H9 (cell line): ENCODE data around the gene P2RY12. TPM values are rescaled to one million over a fixed set of nuclear protein-coding genes. Genes with fewer than 3 reads are reported as not detected.

ENCODE experiments used
- DNase-seq: peaks from one replicate; pipeline ENCODE4 v3.0.0-alpha.2; 2017
- H2AFZ ChIP-seq: one replicate; pipeline ENCODE4 v1.6.1; 2013; ENCODE audit warnings: mild to moderate bottlenecking, low read length, control low read depth, moderate library complexity
- H2AK5ac ChIP-seq: 2 replicates; pipeline ENCODE4 v1.6.1; 2013; ENCODE audit warnings: low read length, control low read depth, mixed read lengths; ENCODE audit not compliant: insufficient read length
- H2BK120ac ChIP-seq: one replicate; pipeline ENCODE4 v1.6.1; 2013; ENCODE audit warnings: low read depth, mild to moderate bottlenecking, low read length, control low read depth, inconsistent platforms; ENCODE audit not compliant: poor library complexity, severe bottlenecking
- H2BK12ac ChIP-seq: 2 replicates; pipeline ENCODE4 v1.6.1; 2013; ENCODE audit warnings: low read length, control low read depth, mixed read lengths, low read depth; ENCODE audit not compliant: insufficient read length
- H2BK15ac ChIP-seq: 2 replicates; pipeline ENCODE4 v1.6.1; 2013; ENCODE audit warnings: low read depth, low read length, control low read depth
- H2BK20ac ChIP-seq: one replicate; pipeline ENCODE4 v1.6.1; 2013; ENCODE audit warnings: low read depth, mild to moderate bottlenecking, low read length, control low read depth, inconsistent platforms; ENCODE audit not compliant: poor library complexity, severe bottlenecking
- H2BK5ac ChIP-seq: 2 replicates; pipeline ENCODE4 v1.6.1; 2013; ENCODE audit warnings: low read length, control low read depth, mixed read lengths; ENCODE audit not compliant: insufficient read length
- H3K14ac ChIP-seq: 2 replicates; pipeline ENCODE4 v1.6.1; 2013; ENCODE audit warnings: low read length, control low read depth; ENCODE audit not compliant: insufficient read depth
- H3K18ac ChIP-seq: 2 replicates; pipeline ENCODE4 v1.6.1; 2013; ENCODE audit warnings: low read depth, mild to moderate bottlenecking, mixed read lengths, low read length, control low read depth; ENCODE audit not compliant: insufficient read length
- H3K23ac ChIP-seq: 2 replicates; pipeline ENCODE4 v1.6.1; 2013; ENCODE audit warnings: low read length, control low read depth, mixed read lengths, low read depth; ENCODE audit not compliant: insufficient read length
- H3K23me2 ChIP-seq: 2 replicates; pipeline ENCODE4 v1.6.1; 2013; ENCODE audit warnings: low read depth, mild to moderate bottlenecking, mixed read lengths, low read length, control low read depth; ENCODE audit not compliant: insufficient read length, poor library complexity, severe bottlenecking
- H3K27ac ChIP-seq: 2 replicates; pipeline ENCODE4 v1.5.1; 2013; ENCODE audit warnings: low read length, control low read depth, mixed read lengths, low read depth; ENCODE audit not compliant: insufficient read length
- H3K27me3 ChIP-seq: 2 replicates; pipeline ENCODE4 v1.6.1; 2013; ENCODE audit warnings: low read length, control low read depth, inconsistent platforms; ENCODE audit not compliant: insufficient read depth
- H3K4ac ChIP-seq: 2 replicates; pipeline ENCODE4 v1.6.1; 2013; ENCODE audit warnings: low read depth, mild to moderate bottlenecking, control low read depth, inconsistent platforms, low read length, moderate library complexity
- H3K4me1 ChIP-seq: 2 replicates; pipeline ENCODE4 v1.6.1; 2013; ENCODE audit warnings: low read length, control low read depth, inconsistent platforms; ENCODE audit not compliant: insufficient read depth
- H3K4me2 ChIP-seq: 2 replicates; pipeline ENCODE4 v1.6.1; 2013; ENCODE audit warnings: low read length, control low read depth, mixed read lengths; ENCODE audit not compliant: insufficient read length, insufficient read depth
- H3K56ac ChIP-seq: 2 replicates; pipeline ENCODE4 v1.6.1; 2013; ENCODE audit warnings: low read depth, mild to moderate bottlenecking, mixed read lengths, low read length, control low read depth; ENCODE audit not compliant: insufficient read length
- H3K79me1 ChIP-seq: 2 replicates; pipeline ENCODE4 v1.6.1; 2013; ENCODE audit warnings: low read depth, mild to moderate bottlenecking, moderate library complexity, low read length, control low read depth, inconsistent platforms; ENCODE audit not compliant: insufficient read depth, poor library complexity, severe bottlenecking
- H3K79me2 ChIP-seq: 2 replicates; pipeline ENCODE4 v1.6.1; 2013; ENCODE audit warnings: low read length, control low read depth, inconsistent platforms; ENCODE audit not compliant: insufficient read depth
- H3K9ac ChIP-seq: 2 replicates; pipeline ENCODE4 v1.6.1; 2013; ENCODE audit warnings: low read length, control low read depth, mixed read lengths; ENCODE audit not compliant: insufficient read length; ENCODE audit errors: extremely low read depth
- H3K9me3 ChIP-seq: one replicate; pipeline ENCODE4 v1.6.1; 2013; ENCODE audit warnings: low read depth, low read length, inconsistent platforms; ENCODE audit not compliant: control insufficient read depth
- H3T11ph ChIP-seq: one replicate; pipeline ENCODE4 v1.6.1; 2013; ENCODE audit warnings: mild to moderate bottlenecking, low read length, control low read depth, inconsistent platforms
- H4K20me1 ChIP-seq: one replicate; pipeline ENCODE4 v1.6.1; 2013; ENCODE audit not compliant: control insufficient read depth, insufficient read length, insufficient read depth
- H4K5ac ChIP-seq: 2 replicates; pipeline ENCODE4 v1.6.1; 2013; ENCODE audit warnings: low read depth, mild to moderate bottlenecking, mixed read lengths, low read length, control low read depth; ENCODE audit not compliant: insufficient read length
- H4K8ac ChIP-seq: replicated peaks from 2 replicates; pipeline ENCODE4 v1.6.1; 2013; ENCODE audit warnings: low read length, control low read depth, mixed read lengths, low read depth; ENCODE audit not compliant: insufficient read length
- H4K91ac ChIP-seq: 2 replicates; pipeline ENCODE4 v1.6.1; 2013; ENCODE audit warnings: low read depth, mild to moderate bottlenecking, moderate library complexity, mixed read lengths, low read length, control low read depth; ENCODE audit not compliant: insufficient read length
- H3K27ac Mint-ChIP-seq, 3 experiments: 2 replicates in 2 of 3; 3 replicates in 1 of 3; pipeline ENCODE4 v1.8.0; 2020 to 2021; ENCODE audit warnings: mixed read lengths in 3 of 3, mild to moderate bottlenecking in 1 of 3, moderate library complexity in 1 of 3
- H3K27me3 Mint-ChIP-seq: 2 replicates; pipeline ENCODE4 v1.8.0; 2021; ENCODE audit warnings: low read depth, mild to moderate bottlenecking, moderate library complexity, mixed read lengths
- H3K36me3 Mint-ChIP-seq, 3 experiments: 2 replicates in 2 of 3; 3 replicates in 1 of 3; pipeline ENCODE4 v1.8.0; 2020 to 2021; ENCODE audit warnings: low read depth in 3 of 3, mixed read lengths in 3 of 3; ENCODE audit not compliant: insufficient read depth in 1 of 3
- H3K4me1 Mint-ChIP-seq, 2 experiments: 2 replicates each; pipeline ENCODE4 v1.8.0; 2020; ENCODE audit warnings: mixed read lengths in 2 of 2
- H3K4me3 Mint-ChIP-seq, 2 experiments: 2 replicates in 1 of 2; 3 replicates in 1 of 2; pipeline ENCODE4 v1.8.0; 2020 to 2021; ENCODE audit warnings: mild to moderate bottlenecking in 2 of 2, mixed read lengths in 2 of 2, moderate library complexity in 1 of 2
- H3K9me3 Mint-ChIP-seq, 2 experiments: 2 replicates in 1 of 2; 3 replicates in 1 of 2; pipeline ENCODE4 v1.8.0; 2020; ENCODE audit warnings: mild to moderate bottlenecking in 2 of 2, mixed read lengths in 2 of 2, moderate library complexity in 1 of 2
- WGBS: extraction: QIAGEN DNeasy Blood & Tissue Kit; methylation state at CpG from one replicate; pipeline ENCODE4 v1.1.7; 2013; ENCODE audit warnings: missing lambda C conversion rate, low lambda C conversion rate, mixed read lengths; ENCODE audit not compliant: insufficient read length; ENCODE audit errors: extremely low coverage; 5-methylcytosine and 5-hydroxymethylcytosine counted together
- total RNA-seq: library from RNA; stranded (reverse); gene quantifications from 2 replicates; pipeline ENCODE4 v1.2.1, GENCODE V29; 2021
- TF ChIP-seq, protein P1 (sequence below): fragments of 200-600 bp; sonication (generic); conservative IDR thresholded peaks from 3 replicates; pipeline ENCODE4 v1.8.0; 2021; ENCODE audit warnings: antibody characterized with exemption, mild to moderate bottlenecking

Gene P2RY12
- total RNA-seq, 1 experiment from 2014 or later, result not detected

DNA sequence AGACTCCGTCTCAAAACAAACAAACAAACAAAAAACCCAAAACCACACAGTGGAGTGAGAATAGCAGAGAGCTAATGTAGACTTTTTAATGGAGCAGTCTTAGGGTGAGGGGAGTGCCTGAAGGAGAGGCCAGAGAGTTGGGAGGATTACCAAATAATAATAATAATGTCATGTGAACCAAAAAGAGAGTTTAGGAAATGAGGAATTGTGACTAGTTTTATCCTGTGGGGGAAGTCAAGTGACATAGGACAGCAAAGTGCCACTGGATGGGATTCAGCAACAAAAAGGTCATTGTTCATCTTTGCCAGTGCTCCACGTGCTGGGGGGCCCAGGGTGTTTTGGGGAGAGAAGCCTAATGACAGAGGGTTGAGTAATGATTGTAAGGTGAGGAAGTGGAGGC, 80.8 kb downstream of the P2RY12 start:
- Histone ChIP-seq H4K8ac (no peak overlapping the region), H2BK5ac (no peak overlapping the region), H3K4me2 (no peak overlapping the region), H3K4ac (no peak overlapping the region), H3K4me1 (peaks cover 12% of the 10 kb centered on the region; the same call in 1 of the 2 replicates), H4K91ac (no peak overlapping the region), H3K79me2 (no peaks in the 10 kb centered on the region), H3K56ac (no peak overlapping the region), H3K79me1 (no peaks in the 10 kb centered on the region), H3K9ac (no peak overlapping the region), H3K27ac (no peak overlapping the region), H3T11ph (no peak overlapping the region), H3K14ac (no peak overlapping the region), H3K23me2 (no peaks in the 10 kb centered on the region), H3K9me3 (no peaks in the 10 kb centered on the region), H4K20me1 (no peaks in the 10 kb centered on the region), H3K18ac (no peak overlapping the region), H2BK12ac (no peak overlapping the region), H4K5ac (no peak overlapping the region), H3K23ac (no peak overlapping the region), H2AFZ (no peak overlapping the region), H2BK15ac (no peak overlapping the region), H3K27me3 (no peaks in the 10 kb centered on the region), H2AK5ac (no peak overlapping the region), H2BK120ac (no peak overlapping the region), H2BK20ac (no peak overlapping the region)
- peak overlapping the region in 2 of 3 experiments; percentile 6 to 77; a peak in 3 of 7 replicates for H3K27ac Mint-ChIP-seq
- WGBS, result no CpG with 5 or more reads among the region's 2 CpGs
- H3K27me3 Mint-ChIP-seq, result no peaks in the 10 kb centered on the region
- no peak overlapping the region for H3K4me3 Mint-ChIP-seq
- H3K9me3 Mint-ChIP-seq, result no peaks in the 10 kb centered on the region
- no peak for DNase-seq
- peaks cover 43 to 46% of the 10 kb centered on the region in 2 experiments for H3K4me1 Mint-ChIP-seq
- H3K36me3 Mint-ChIP-seq, result no peaks in the 10 kb centered on the region
- TF ChIP-seq, protein P1, sequence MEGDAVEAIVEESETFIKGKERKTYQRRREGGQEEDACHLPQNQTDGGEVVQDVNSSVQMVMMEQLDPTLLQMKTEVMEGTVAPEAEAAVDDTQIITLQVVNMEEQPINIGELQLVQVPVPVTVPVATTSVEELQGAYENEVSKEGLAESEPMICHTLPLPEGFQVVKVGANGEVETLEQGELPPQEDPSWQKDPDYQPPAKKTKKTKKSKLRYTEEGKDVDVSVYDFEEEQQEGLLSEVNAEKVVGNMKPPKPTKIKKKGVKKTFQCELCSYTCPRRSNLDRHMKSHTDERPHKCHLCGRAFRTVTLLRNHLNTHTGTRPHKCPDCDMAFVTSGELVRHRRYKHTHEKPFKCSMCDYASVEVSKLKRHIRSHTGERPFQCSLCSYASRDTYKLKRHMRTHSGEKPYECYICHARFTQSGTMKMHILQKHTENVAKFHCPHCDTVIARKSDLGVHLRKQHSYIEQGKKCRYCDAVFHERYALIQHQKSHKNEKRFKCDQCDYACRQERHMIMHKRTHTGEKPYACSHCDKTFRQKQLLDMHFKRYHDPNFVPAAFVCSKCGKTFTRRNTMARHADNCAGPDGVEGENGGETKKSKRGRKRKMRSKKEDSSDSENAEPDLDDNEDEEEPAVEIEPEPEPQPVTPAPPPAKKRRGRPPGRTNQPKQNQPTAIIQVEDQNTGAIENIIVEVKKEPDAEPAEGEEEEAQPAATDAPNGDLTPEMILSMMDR, result no peak
